ENCODE measurements around the gene ITIH1.

DNA sequence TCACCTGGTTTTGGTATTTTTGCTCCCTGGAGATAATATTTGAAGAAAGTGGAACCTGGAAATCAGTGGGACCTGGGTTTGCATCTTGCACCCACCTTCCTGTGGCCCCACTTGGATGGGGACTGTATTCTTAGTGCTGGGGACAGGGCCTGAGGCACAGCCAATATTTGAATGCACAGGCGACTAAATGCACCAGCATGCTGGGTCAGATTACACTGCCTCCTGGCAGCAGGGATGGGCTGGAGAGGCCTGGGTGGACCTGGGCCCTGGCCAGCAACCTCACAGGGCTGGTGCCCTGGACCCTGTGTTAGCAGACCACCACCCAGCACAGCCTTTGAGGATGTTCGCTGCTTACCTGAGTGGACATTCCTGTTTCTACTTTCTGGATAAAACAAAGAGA, 42.5 kb downstream of the ITIH1 start:
- TF ChIP-seq CTCF (conservative IDR thresholded peaks at IDR 0.05; ENCODE audit: low read depth, low read length), result no peak
- TF ChIP-seq EZH2 (IDR thresholded peaks at IDR 0.05; ENCODE audit: low read length, unreplicated experiment), result no peak

All from PC-3 (cell line).